IPS-18c (cell line): Measurements from ENCODE around the gene RPA4.
"Not testable (repeated sequence)": the region's sequence is repeated elsewhere in the genome, so short reads cannot be mapped to it uniquely, and the experiment has no call there.

ENCODE experiments used
- H3K4me3 ChIP-seq: 2 replicates; pipeline ENCODE4 v1.7.0; 2013; ENCODE audit warnings: low read depth, mild to moderate bottlenecking, low read length, moderate library complexity; ENCODE audit not compliant: insufficient read depth
- H3K9me3 ChIP-seq: one replicate; pipeline ENCODE4 v1.6.1; 2013; ENCODE audit warnings: mild to moderate bottlenecking, low read length, moderate library complexity; ENCODE audit not compliant: control insufficient read depth, insufficient read depth

Gene RPA4

GRCh38 chrX:96883608-96884007, at the start of gene RPA4:
TSS of gene RPA4 (plus strand) at chrX:96883908. CDS start at chrX:96884311, 403 bp downstream.
- H3K9me3 ChIP-seq, result no peaks in the 10 kb centered on the region
- H3K4me3 ChIP-seq, result no peak within 1 kb of the TSS

- H3K9me3 ChIP-seq, result no peaks in the 10 kb centered on the region
Measured at GRCh38 chrX:96834137-96834536, 49.6 kb upstream of the RPA4 start.

GRCh38 chrX:96835660-96836289, 47.9 kb upstream of the RPA4 start:
- Histone ChIP-seq H3K9me3 (no peaks in the 10 kb centered on the region), H3K4me3 (no peak overlapping the region)

More at GRCh38 chrX:96834137-96834536, 49.6 kb upstream of the RPA4 start:
- H3K4me3 ChIP-seq, result no peak overlapping the region

GRCh38 chrX:96837808-96838207, 45.9 kb upstream of the RPA4 start:
- no peak overlapping the region for H3K4me3 ChIP-seq

GRCh38 chrX:96838537-96838936, 45.2 kb upstream of the RPA4 start:
- Histone ChIP-seq H3K4me3 (no peak overlapping the region), H3K9me3 (no peaks in the 10 kb centered on the region)

More at GRCh38 chrX:96837808-96838207, 45.9 kb upstream of the RPA4 start:
- H3K9me3 ChIP-seq, result no peaks in the 10 kb centered on the region

- Histone ChIP-seq H3K9me3 (no peaks in the 10 kb centered on the region), H3K4me3 (no peak overlapping the region)
Measured at GRCh38 chrX:96841325-96841724, 42.4 kb upstream of the RPA4 start.

GRCh38 chrX:96841866-96842265, 41.8 kb upstream of the RPA4 start:
- H3K9me3 ChIP-seq, H3K4me3 ChIP-seq: not testable (repeated sequence)

GRCh38 chrX:96843566-96843965, 40.1 kb upstream of the RPA4 start:
- Histone ChIP-seq H3K9me3 (no peaks in the 10 kb centered on the region), H3K4me3 (no peak overlapping the region)

GRCh38 chrX:96846841-96847240, 36.9 kb upstream of the RPA4 start:
- Histone ChIP-seq H3K9me3 (no peaks in the 10 kb centered on the region), H3K4me3 (no peak overlapping the region)

- H3K9me3 ChIP-seq, H3K4me3 ChIP-seq: not testable (repeated sequence)
Measured at GRCh38 chrX:96859422-96859821, 24.3 kb upstream of the RPA4 start.

- no peaks in the 10 kb centered on the region for H3K9me3 ChIP-seq
- no peak overlapping the region for H3K4me3 ChIP-seq
Measured at GRCh38 chrX:96861218-96861617, 22.5 kb upstream of the RPA4 start.

- H3K4me3 ChIP-seq, result no peak overlapping the region
Measured at GRCh38 chrX:96861661-96862060, 22.0 kb upstream of the RPA4 start.

GRCh38 chrX:96884027-96884426, 319 bp downstream of the RPA4 start:
- H3K9me3 ChIP-seq, result no peaks in the 10 kb centered on the region
- H3K4me3 ChIP-seq, result no peak overlapping the region

More at GRCh38 chrX:96861661-96862060, 22.0 kb upstream of the RPA4 start:
- no peaks in the 10 kb centered on the region for H3K9me3 ChIP-seq

- Histone ChIP-seq H3K9me3 (no peaks in the 10 kb centered on the region), H3K4me3 (no peak overlapping the region)
Measured at GRCh38 chrX:96889726-96890125, 6.0 kb downstream of the RPA4 start.

GRCh38 chrX:96906741-96907140, 23.0 kb downstream of the RPA4 start:
- H3K4me3 ChIP-seq, result no peak overlapping the region
- H3K9me3 ChIP-seq, result no peaks in the 10 kb centered on the region

GRCh38 chrX:96907516-96908272, 24.0 kb downstream of the RPA4 start:
- no peaks in the 10 kb centered on the region for H3K9me3 ChIP-seq
- H3K4me3 ChIP-seq, result no peak overlapping the region

- H3K4me3 ChIP-seq, result no peak overlapping the region
- no peaks in the 10 kb centered on the region for H3K9me3 ChIP-seq
Measured at GRCh38 chrX:96909291-96909690, 25.6 kb downstream of the RPA4 start.

- H3K9me3 ChIP-seq, result no peaks in the 10 kb centered on the region
- H3K4me3 ChIP-seq, result no peak overlapping the region
Measured at GRCh38 chrX:96918864-96919263, 35.2 kb downstream of the RPA4 start.
